Mucosa of descending colon (tissue), 3 donors: ENCODE measurements around the gene MYL12A. TPM values are rescaled to one million over a fixed set of nuclear protein-coding genes. Genes with fewer than 3 reads are reported as not detected.

Experiments
- ATAC-seq: fragments of 200-7000 bp; cut with Tn5 transposase; one replicate; pipeline ENCODE4 v1.9.1; 2020; ENCODE audit warnings: mild to moderate bottlenecking, moderate library complexity
- DNase-seq, 3 donors: peaks; one replicate each; pipeline ENCODE4 v3.0.0-alpha.2; 2020
- H3K36me3 ChIP-seq: fragments of 200-600 bp; one replicate; pipeline ENCODE4 v1.8.0; 2021; ENCODE audit warnings: low read depth, mild to moderate bottlenecking
- H3K4me1 ChIP-seq: fragments of 200-600 bp; one replicate; pipeline ENCODE4 v1.8.0; 2021; ENCODE audit warnings: low read depth, mild to moderate bottlenecking
- H3K4me3 ChIP-seq: fragments of 200-600 bp; one replicate; pipeline ENCODE4 v1.8.0; 2021; ENCODE audit warnings: mild to moderate bottlenecking
- H3K9me3 ChIP-seq: fragments of 200-600 bp; one replicate; pipeline ENCODE4 v1.8.0; 2021; ENCODE audit warnings: mild to moderate bottlenecking
- CTCF ChIP-seq: fragments of 200-600 bp; IDR thresholded peaks from one replicate; pipeline ENCODE4 v1.8.0; 2022; ENCODE audit warnings: antibody characterized with exemption, mild to moderate bottlenecking
- intact Hi-C, 2 donors: fragments of 100-400 bp; cut with DNase I in 1 of 2; cut with micrococcal nuclease in 1 of 2; formaldehyde crosslinking; loops; one replicate each; pipeline versions ENCODE4 v1.11.0 to v1.11.1; 2022; cut with DNase I, micrococcal nuclease
- total RNA-seq, 3 donors: library from RNA; stranded (reverse); fragmentation: NEBNext Ultra II Directional in 2 of 3; extraction: Animal tissue kit (Norgen Biotek cat#: 25700) in 2 of 3; gene quantifications; one replicate each; pipeline versions ENCODE4 v1.2.1 to v1.2.4, GENCODE V29; 2021 to 2023
- donor health status: DM: no; HTN: no; CAD: no; lungs with moderate emphysema.
- donor health status: DM: no; HTN: no; CAD: no.
- donor health status: DM: no; HTN: yes; CAD: no.

MYL12A gene
- total RNA-seq, 3 donors from 2014 or later = 345 to 588 (median 550) TPM

GRCh38 chr18:3236470-3236869 lies 11.1 kb upstream of the MYL12A start:
- Histone ChIP-seq H3K4me1 (peaks cover 6% of the 10 kb centered on the region), H3K9me3 (peaks cover 6% of the 10 kb centered on the region), H3K4me3 (no peak overlapping the region), H3K36me3 (no peaks in the 10 kb centered on the region)
- no peak for TF ChIP-seq CTCF
- intact Hi-C loops = loop anchor here in 1 of 2 donors (10.0 kb wide), 1 partner anchor 82 kb away; no protein-coding TSS in a partner anchor
- ATAC-seq (no peak), DNase-seq (no peak)

GRCh38 chr18:3238742-3239141 lies 8.9 kb upstream of the MYL12A start:
- DNase-seq = no peak
- Histone ChIP-seq H3K36me3 (no peaks in the 10 kb centered on the region), H3K4me1 (peaks cover 6% of the 10 kb centered on the region), H3K4me3 (no peak overlapping the region), H3K9me3 (peaks cover 8% of the 10 kb centered on the region)
- ATAC-seq = no peak
- TF ChIP-seq CTCF = no peak
- intact Hi-C loops = loop anchor here in 1 of 2 donors (10.0 kb wide), 1 partner anchor 84 kb away; no protein-coding TSS in a partner anchor

GRCh38 chr18:3245185-3245564 lies 2.4 kb upstream of the MYL12A start:
- Histone ChIP-seq H3K36me3 (no peaks in the 10 kb centered on the region), H3K4me3 (no peak overlapping the region), H3K9me3 (peaks cover 8% of the 10 kb centered on the region), H3K4me1 (peaks cover 10% of the 10 kb centered on the region)
- no peak for TF ChIP-seq CTCF
- DNase-seq (no peak), ATAC-seq (no peak)
- intact Hi-C loops = loop anchor here (5.0 to 10.0 kb wide), 3 partner anchors 90 to 313 kb away; no protein-coding TSS in a partner anchor

- no peaks in the 10 kb centered on the region for H3K36me3 ChIP-seq
- peaks cover 6% of the 10 kb centered on the region for H3K9me3 ChIP-seq
- DNase-seq (peak; percentile 90 to 95 (median 92)), ATAC-seq (peak; percentile 77)
- TF ChIP-seq CTCF = peak; percentile 93
- intact Hi-C loops = loop anchor here (5.0 to 10.0 kb wide), 3 partner anchors 91 to 314 kb away; no protein-coding TSS in a partner anchor
- no peak overlapping the region for H3K4me3 ChIP-seq
- H3K4me1 ChIP-seq = peaks cover 18% of the 10 kb centered on the region
Observed at GRCh38 chr18:3245853-3246634, 1.6 kb upstream of the MYL12A start.

- ATAC-seq (no peak), DNase-seq (peak in 2 of 3 donors; percentile 56 to 60)
- H3K4me3 ChIP-seq = peak overlapping the region; percentile 99
- no peaks in the 10 kb centered on the region for H3K9me3 ChIP-seq
- H3K36me3 ChIP-seq = no peaks in the 10 kb centered on the region
- peaks cover 18% of the 10 kb centered on the region for H3K4me1 ChIP-seq
- intact Hi-C loops = loop anchor here (5.0 to 10.0 kb wide), 3 partner anchors 92 to 314 kb away; no protein-coding TSS in a partner anchor
- TF ChIP-seq CTCF = no peak
Observed at GRCh38 chr18:3246635-3247239, 864 bp upstream of the MYL12A start.
